GM18499 (cell line): ENCODE results near the gene H2BK1.

Experiments used
- ATAC-seq: cut with Tn5 transposase; IDR thresholded peaks from one replicate; pipeline ENCODE4 v1.9.1; 2021; ENCODE audit warnings: moderate number of reproducible peaks; ENCODE audit not compliant: insufficient read depth, unreplicated experiment

H2BK1 gene

GRCh38 chr7:151246102-151246850 lies 36.0 kb upstream of the H2BK1 start:
- ATAC-seq, result no peak

- no peak for ATAC-seq
Observed at GRCh38 chr7:151245360-151246101, 35.2 kb upstream of the H2BK1 start.

DNA sequence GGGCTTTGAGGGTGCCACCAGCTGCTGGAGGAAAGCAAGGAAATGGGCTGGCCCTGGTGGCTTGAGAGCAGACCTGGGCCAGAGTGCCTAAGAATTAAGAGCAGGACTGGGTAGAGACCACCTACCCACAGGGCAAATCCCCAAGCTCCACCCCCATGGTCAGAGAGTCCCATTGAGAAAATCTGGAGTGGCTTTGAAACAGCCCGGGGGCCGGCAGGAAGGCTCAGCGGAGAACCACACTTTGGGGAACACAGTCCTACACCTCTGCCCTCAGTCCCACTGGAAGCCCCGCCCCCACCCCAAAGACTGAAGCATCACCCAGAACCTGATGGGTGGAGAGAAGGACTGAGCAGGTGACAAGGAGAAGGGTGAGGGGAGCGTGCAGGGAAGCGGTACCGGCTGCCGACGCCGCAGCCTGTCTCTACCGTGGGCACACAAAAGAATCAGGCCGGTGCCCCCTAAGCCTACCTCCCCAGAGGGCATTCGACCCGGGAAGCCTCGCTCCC lies 34.6 kb upstream of the H2BK1 start:
- ATAC-seq, result no peak

DNA sequence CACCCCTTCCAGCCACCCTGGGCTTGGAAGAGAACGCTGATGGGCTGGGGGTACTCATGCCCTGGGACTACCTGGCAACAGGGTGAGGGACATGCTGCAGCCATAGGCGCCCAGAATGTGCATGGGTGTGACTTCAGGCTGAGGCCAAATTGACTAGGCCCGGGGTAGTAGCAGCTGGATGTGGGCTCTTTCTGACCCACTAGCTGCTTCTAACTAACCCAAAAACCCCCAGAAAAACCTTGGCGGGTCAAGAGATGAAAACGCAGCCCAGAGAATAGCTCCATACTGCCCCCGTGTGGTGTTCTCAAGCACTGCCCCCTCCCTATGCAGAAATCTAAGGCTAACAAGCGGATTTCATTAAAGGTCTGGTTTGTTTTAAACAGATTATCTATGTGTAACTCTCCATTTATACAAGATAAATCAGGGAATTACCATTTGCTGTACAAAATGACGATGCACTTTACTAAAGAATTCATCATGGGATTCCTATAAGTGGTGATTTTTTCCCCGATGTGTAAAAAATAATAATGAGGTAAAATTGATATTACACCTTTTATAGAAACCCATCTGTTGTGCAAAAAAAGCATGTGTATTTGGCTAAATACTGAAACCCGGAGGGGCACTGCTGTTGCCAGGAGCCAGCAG lies 34.0 kb upstream of the H2BK1 start:
- ATAC-seq, result no peak

DNA sequence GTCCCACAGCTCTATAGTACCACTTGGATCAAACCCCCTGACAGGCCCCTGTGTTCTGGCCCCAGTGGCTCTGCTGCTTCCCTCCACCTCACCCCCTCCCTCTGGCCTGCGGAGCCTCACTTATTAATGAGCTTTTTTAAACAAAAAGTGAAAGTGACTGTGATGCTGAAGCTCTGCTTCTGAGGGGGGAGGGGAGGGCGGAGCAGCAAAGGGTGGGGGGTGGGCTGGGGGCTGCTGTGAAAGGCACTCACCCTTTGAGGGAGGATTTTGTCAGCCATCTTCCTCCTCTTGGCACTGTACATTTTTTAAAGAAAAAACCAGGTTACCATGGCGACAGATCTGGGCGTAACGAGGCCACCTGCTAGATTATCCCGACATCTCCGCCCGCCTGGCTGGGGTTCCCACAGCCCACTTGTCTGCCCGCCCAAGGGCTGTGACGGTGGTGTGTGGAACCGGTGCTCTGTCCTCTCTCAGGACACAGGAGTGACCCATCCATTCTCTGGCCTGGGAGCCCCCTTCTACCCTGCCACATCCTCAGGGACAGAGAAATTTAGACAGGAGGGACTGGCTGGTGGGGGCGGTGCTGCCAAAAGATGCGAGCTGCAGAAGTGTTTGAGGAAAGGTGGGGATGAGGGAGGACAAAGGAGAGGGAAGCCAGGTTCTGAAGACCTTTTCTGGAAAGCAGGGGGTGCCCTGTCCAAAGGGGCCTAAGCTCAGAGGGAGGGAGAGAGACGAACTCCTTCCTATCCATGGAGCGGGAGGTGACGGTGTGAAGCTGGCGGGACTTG lies 33.3 kb upstream of the H2BK1 start:
- no peak for ATAC-seq

- ATAC-seq, result no peak
Observed at GRCh38 chr7:151243045-151243349, 32.7 kb upstream of the H2BK1 start.

- no peak for ATAC-seq
Observed at GRCh38 chr7:151242159-151243044, 32.1 kb upstream of the H2BK1 start.

GRCh38 chr7:151241755-151242096 lies 31.4 kb upstream of the H2BK1 start:
- no peak for ATAC-seq

DNA sequence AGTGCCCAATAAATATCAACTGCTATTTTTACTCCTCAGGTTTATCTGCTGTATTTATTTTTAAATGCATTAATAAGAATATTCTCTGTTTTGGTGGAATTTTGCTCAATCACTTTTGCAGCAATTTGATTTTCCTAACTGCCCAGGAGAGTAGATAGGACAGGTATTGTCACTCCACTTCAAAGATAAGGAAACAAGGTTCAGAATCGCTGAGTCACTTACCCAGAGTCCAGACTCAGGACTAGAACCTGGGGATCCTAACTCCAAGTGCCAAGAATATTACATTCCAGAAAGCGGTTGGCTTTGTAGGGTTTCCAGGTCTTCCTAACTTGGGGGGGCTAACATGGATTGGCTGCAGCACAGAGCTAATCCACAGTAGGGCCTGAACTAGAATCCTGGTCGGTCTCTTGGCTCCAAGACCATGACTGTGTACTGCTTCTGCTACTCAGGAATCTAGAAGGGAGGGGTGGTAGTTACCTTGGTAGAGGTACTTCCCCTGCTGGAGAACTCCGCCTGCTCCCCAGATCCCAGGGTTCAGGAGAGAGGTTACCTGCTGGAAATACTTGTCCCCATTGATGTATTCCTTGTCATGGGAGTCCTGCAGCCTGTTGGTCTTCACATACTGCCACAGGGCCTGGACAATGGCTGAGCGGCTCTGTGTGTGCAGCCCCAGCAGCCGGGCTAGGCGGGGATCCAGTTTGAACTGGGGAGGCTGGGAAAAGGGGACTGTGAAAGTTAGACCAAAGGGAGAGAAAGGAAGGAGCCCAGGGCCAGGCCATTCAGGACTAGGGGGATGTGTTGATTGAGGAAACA lies 30.9 kb upstream of the H2BK1 start:
- ATAC-seq, result no peak

DNA sequence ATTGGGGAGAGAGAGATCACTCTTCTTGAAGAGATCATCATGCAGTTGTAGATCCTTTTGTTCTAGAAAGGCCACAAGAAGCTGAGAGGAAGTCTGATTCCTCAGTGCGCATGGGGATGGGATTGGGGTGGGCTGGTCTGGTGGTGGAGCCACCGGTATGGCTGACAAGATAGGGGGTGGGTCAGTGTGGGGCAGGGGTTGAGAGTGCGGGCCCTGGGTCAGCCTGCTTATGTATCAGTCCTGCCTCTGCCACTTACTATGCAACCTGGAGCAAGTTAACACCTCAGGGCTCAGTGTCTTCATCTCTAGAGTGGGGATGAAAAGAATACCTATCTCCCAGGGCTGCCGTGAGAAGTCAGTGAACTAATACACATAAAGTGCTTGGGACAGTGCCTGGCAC lies 30.2 kb upstream of the H2BK1 start:
- ATAC-seq, result no peak

GRCh38 chr7:151239837-151240459 lies 29.7 kb upstream of the H2BK1 start:
- ATAC-seq, result no peak

GRCh38 chr7:151238924-151239836 lies 28.9 kb upstream of the H2BK1 start:
- ATAC-seq, result no peak

GRCh38 chr7:151238190-151238810 lies 28.0 kb upstream of the H2BK1 start:
- no peak for ATAC-seq

DNA sequence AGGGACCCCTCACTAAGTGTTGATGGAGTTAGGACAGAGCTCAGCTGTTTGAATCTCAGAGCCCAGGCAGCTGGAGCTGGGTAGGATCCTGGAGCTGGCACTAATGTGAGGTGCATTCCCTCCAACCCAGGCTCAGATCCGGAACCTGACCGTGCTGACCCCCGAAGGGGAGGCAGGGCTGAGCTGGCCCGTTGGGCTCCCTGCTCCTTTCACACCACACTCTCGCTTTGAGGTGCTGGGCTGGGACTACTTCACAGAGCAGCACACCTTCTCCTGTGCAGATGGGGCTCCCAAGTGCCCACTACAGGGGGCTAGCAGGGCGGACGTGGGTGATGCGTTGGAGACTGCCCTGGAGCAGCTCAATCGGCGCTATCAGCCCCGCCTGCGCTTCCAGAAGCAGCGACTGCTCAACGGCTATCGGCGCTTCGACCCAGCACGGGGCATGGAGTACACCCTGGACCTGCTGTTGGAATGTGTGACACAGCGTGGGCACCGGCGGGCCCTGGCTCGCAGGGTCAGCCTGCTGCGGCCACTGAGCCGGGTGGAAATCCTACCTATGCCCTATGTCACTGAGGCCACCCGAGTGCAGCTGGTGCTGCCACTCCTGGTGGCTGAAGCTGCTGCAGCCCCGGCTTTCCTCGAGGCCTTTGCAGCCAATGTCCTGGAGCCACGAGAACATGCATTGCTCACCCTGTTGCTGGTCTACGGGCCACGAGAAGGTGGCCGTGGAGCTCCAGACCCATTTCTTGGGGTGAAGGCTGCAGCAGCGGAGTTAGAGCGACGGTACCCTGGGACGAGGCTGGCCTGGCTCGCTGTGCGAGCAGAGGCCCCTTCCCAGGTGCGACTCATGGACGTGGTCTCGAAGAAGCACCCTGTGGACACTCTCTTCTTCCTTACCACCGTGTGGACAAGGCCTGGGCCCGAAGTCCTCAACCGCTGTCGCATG lies 27.2 kb upstream of the H2BK1 start:
- no peak for ATAC-seq

GRCh38 chr7:151236406-151236805 lies 26.1 kb upstream of the H2BK1 start:
- ATAC-seq, result no peak
